ENCODE results near the gene PDE4B. TPM values are rescaled to one million over a fixed set of nuclear protein-coding genes. Genes with fewer than 3 reads are reported as not detected.

The PDE4B gene
- total and polyA plus RNA-seq, 10 of the 15 experiments (the other 5 are each of a cell fraction or from before 2014, with no cell fraction given) = 3.0 to 13.2 (median 5.7) TPM

DNA sequence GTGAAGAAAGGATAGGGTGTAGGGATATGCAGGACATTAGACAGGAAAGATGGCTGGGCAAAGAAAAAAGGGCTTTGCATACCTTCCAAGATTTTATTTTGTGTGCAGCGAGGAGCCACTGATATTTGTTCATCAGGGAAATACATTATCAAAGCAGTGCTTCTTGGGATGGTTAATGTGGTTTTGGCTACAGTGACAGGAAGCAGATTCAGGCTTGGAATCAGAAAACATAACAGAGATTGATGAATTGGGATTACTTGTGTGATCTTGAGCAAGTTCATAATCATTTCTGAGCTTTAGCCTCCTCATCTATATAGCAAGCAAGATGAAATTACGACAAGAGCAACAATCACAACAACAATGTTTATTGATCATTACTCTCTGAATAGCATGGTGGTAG, 492.1 kb downstream of the PDE4B start:
- no peaks in the 10 kb centered on the region for H3K79me2 ChIP-seq (ENCODE audit: control insufficient read depth, insufficient read depth, low read length)
- FAIRE-seq (no peak), DNase-seq (ENCODE audit: low read depth, low spot score) (no peak), ATAC-seq (no peak)
- no peaks in the 10 kb centered on the region for H3K27me3 ChIP-seq (replicated peaks in 1 of 2; ENCODE audit: control insufficient read depth in 2 of 2, insufficient read depth in 2 of 2, low read length in 1 of 2)
- no peak overlapping the region for H3K9ac ChIP-seq (ENCODE audit: control insufficient read depth, insufficient read depth, low read length)
- no peak overlapping the region for H3K4me3 ChIP-seq
- ChIA-PET SMC1A (ENCODE audit: uncharacterized antibody, unreplicated experiment) (interaction anchor here (0.7 to 18.6 kb wide), 6 partner anchors 10 to 162 kb away, joined by 3 to 290 read pairs (median 56); no protein-coding TSS in a partner anchor), POLR2A (interaction anchor here (1.2 to 2.6 kb wide), 2 partner anchors 9 to 111 kb away, joined by 4 to 9 read pairs; no protein-coding TSS in a partner anchor), RAD21 (ENCODE audit: unreplicated experiment) (interaction anchor here (1.5 to 3.6 kb wide), 6 partner anchors 47 to 161 kb away, joined by 4 to 56 read pairs (median 24); no protein-coding TSS in a partner anchor), CTCF (interaction anchor here (1.3 to 3.7 kb wide), 4 partner anchors 10 to 161 kb away, joined by 5 to 30 read pairs (median 12); no protein-coding TSS in a partner anchor)
- no TSS peak for BruUV-seq (replicated peaks)
- intact Hi-C loops (cut with micrococcal nuclease; ENCODE audit: unreplicated experiment) = loop anchor here (5.0 to 10.0 kb wide), 3 partner anchors 888 to 1320 kb away; partner anchors contain the start of gene JAK1
- H3K4me2 ChIP-seq (ENCODE audit: control insufficient read depth, insufficient read depth) = no peak overlapping the region
- WGBS (ENCODE audit: insufficient coverage, insufficient replicate concordance, low lambda C conversion rate, missing lambda C conversion rate) = 100% methylated on average over 2 of the region's 2 CpGs
- H3K4me1 ChIP-seq (ENCODE audit: control insufficient read depth, insufficient read depth, low read length) = peaks cover 27% of the 10 kb centered on the region
- TF ChIP-seq MTA3 (IDR thresholded peaks at IDR 0.05; ENCODE audit: borderline replicate concordance, low read length) = no peak
- in situ Hi-C loops (cut with MboI) = loop anchor here (5.0 to 25.0 kb wide), 3 partner anchors 48 to 1053 kb away; partner anchors contain the start of gene IL23R
- no peaks in the 10 kb centered on the region for H4K20me1 ChIP-seq (ENCODE audit: control insufficient read depth, insufficient read depth)
- no peak overlapping the region for H2AFZ ChIP-seq (ENCODE audit: control insufficient read depth, low read depth, low read length)
- H3K9me3 ChIP-seq (replicated peaks; ENCODE audit: control insufficient read depth, insufficient read depth, low read length) = no peaks in the 10 kb centered on the region; the same call in 2 of the 3 replicates
- H3K36me3 ChIP-seq (ENCODE audit: control insufficient read depth in 2 of 2, insufficient read depth in 2 of 2, low read length in 1 of 2) = no peaks in the 10 kb centered on the region
- H3K27ac ChIP-seq (ENCODE audit: control insufficient read depth, insufficient read depth) = peak overlapping the region; percentile 97; the same call in 1 of the 2 replicates

DNA sequence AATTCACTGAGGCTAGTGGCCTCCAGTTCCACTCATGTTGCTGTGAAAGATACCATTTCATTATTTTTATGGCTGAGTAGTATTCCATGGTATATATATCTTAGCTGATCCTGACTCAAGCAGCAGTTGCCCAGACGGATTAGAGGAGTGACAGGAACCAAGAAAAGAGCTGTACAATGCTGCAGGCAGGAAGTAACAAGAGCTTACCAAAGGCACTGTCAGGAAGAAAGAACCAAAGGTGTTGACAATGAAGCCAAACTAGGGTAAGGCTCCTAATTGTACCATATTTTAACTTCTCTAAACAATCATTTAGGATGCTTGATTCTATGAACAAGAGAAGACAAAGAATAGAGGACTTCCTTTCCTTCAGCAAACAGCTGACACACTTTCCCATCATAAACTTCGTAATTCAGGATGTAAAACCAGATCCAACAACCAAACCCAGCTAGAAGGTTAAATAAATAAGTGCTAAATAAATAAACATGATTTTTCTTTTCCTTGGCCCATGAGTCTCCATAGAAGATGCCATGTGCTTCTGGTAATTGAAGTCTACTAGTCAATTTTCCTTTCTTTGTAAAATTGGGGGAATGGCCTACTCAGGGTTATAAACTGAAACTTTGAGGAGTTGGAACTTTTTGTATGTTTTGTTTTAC, 493.0 kb downstream of the PDE4B start:
- no peaks in the 10 kb centered on the region; the same call in 2 of the 3 replicates for H3K9me3 ChIP-seq (replicated peaks; ENCODE audit: control insufficient read depth, insufficient read depth, low read length)
- ChIA-PET SMC1A (ENCODE audit: uncharacterized antibody, unreplicated experiment) (interaction anchor here (0.7 to 18.6 kb wide), 8 partner anchors 12 to 159 kb away, joined by 3 to 290 read pairs (median 5); no protein-coding TSS in a partner anchor), RAD21 (ENCODE audit: unreplicated experiment) (interaction anchor here (1.4 to 1.6 kb wide), 4 partner anchors 11 to 64 kb away, joined by 3 to 7 read pairs (median 4); no protein-coding TSS in a partner anchor), CTCF (interaction anchor here (1.3 to 2.2 kb wide), 4 partner anchors 11 to 161 kb away, joined by 5 to 7 read pairs (median 6); no protein-coding TSS in a partner anchor), POLR2A (interaction anchor here (1.0 to 1.2 kb wide), 3 partner anchors 10 to 111 kb away, joined by 3 to 4 read pairs (median 3); no protein-coding TSS in a partner anchor)
- ATAC-seq = no peak
- no peaks in the 10 kb centered on the region for H3K79me2 ChIP-seq (ENCODE audit: control insufficient read depth, insufficient read depth, low read length)
- in situ Hi-C loops (cut with MboI) (loop anchor here (25.0 kb wide), 2 partner anchors 877 to 1052 kb away; partner anchors contain the start of gene IL23R), intact Hi-C loops (cut with micrococcal nuclease; ENCODE audit: unreplicated experiment) (loop anchor here (10.0 kb wide), 2 partner anchors 1049 to 1321 kb away; partner anchors contain the start of gene JAK1)
- H4K20me1 ChIP-seq (ENCODE audit: control insufficient read depth, insufficient read depth) = no peaks in the 10 kb centered on the region
- H3K4me2 ChIP-seq (ENCODE audit: control insufficient read depth, insufficient read depth) = no peak overlapping the region
- no peak for TF ChIP-seq NBN (IDR thresholded peaks at IDR 0.05)
- TF ChIP-seq NR2C2 (IDR thresholded peaks at IDR 0.05; ENCODE audit: borderline replicate concordance, control insufficient read depth, insufficient read length, low read depth) = no peak
- no peak for TF ChIP-seq KAT2A (conservative IDR thresholded peaks at IDR 0.05; ENCODE audit: control insufficient read depth, low read depth, low read length)
- TF ChIP-seq SUZ12 (IDR thresholded peaks at IDR 0.05; ENCODE audit: unreplicated experiment) = no peak
- TF ChIP-seq, protein P1, sequence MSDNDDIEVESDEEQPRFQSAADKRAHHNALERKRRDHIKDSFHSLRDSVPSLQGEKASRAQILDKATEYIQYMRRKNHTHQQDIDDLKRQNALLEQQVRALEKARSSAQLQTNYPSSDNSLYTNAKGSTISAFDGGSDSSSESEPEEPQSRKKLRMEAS (IDR thresholded peaks at IDR 0.05; ENCODE audit: low read depth, low read length) = no peak
- no peak for TF ChIP-seq NFXL1 (IDR thresholded peaks at IDR 0.05; ENCODE audit: borderline replicate concordance)
- no peak for TF ChIP-seq HDAC2 (IDR thresholded peaks at IDR 0.05)
- no peak for TF ChIP-seq NR2C1 (IDR thresholded peaks at IDR 0.05)
- TF ChIP-seq YY1 (IDR thresholded peaks at IDR 0.05; ENCODE audit: low read depth, low read length) = no peak
- DNase-seq (ENCODE audit: low read depth, low spot score) = no peak
- no peak for FAIRE-seq
- no peak overlapping the region for H3K27ac ChIP-seq (ENCODE audit: control insufficient read depth, insufficient read depth)
- no peaks in the 10 kb centered on the region for H3K36me3 ChIP-seq (ENCODE audit: control insufficient read depth in 2 of 2, insufficient read depth in 2 of 2, low read length in 1 of 2)
- WGBS (ENCODE audit: insufficient coverage, insufficient replicate concordance, low lambda C conversion rate, missing lambda C conversion rate) = 95% methylated on average over 2 of the region's 2 CpGs
- no peak overlapping the region for H3K9ac ChIP-seq (ENCODE audit: control insufficient read depth, insufficient read depth, low read length)
- peaks cover 27% of the 10 kb centered on the region for H3K4me1 ChIP-seq (ENCODE audit: control insufficient read depth, insufficient read depth, low read length)
- H2AFZ ChIP-seq (ENCODE audit: control insufficient read depth, low read depth, low read length) = no peak overlapping the region
- no peak overlapping the region for H3K4me3 ChIP-seq
- H3K27me3 ChIP-seq (replicated peaks in 1 of 2; ENCODE audit: control insufficient read depth in 2 of 2, insufficient read depth in 2 of 2, low read length in 1 of 2) = no peaks in the 10 kb centered on the region
- no TSS peak for BruUV-seq (replicated peaks)

Data from GM12878 (cell line).